ENCODE measurements around the gene TTLL7.

TTLL7 gene

GRCh38 chr1:83959824-83960498 is 39.0 kb downstream of the TTLL7 start:
- DNase-seq (ENCODE audit: insufficient read length, low spot score) (no peak), FAIRE-seq (peak; percentile 87)
- no peak for TF ChIP-seq CTCF (IDR thresholded peaks at IDR 0.05; ENCODE audit: insufficient read depth, missing control alignments)

GRCh38 chr1:83958704-83959103 is 40.2 kb downstream of the TTLL7 start:
- no peak for TF ChIP-seq CTCF (IDR thresholded peaks at IDR 0.05; ENCODE audit: insufficient read depth, missing control alignments)
- FAIRE-seq (no peak), DNase-seq (ENCODE audit: insufficient read length, low spot score) (no peak)

- peak; percentile 13 for DNase-seq (ENCODE audit: insufficient read length, low spot score)
- peak; percentile 75 for FAIRE-seq
- no peak for TF ChIP-seq CTCF (IDR thresholded peaks at IDR 0.05; ENCODE audit: insufficient read depth, missing control alignments)
Measured at GRCh38 chr1:83954166-83954823, 44.6 kb downstream of the TTLL7 start.

GRCh38 chr1:83950106-83950661 is 48.7 kb downstream of the TTLL7 start:
- DNase-seq (ENCODE audit: insufficient read length, low spot score), result no peak
- no peak for FAIRE-seq
- TF ChIP-seq CTCF (IDR thresholded peaks at IDR 0.05; ENCODE audit: insufficient read depth, missing control alignments), result no peak

- DNase-seq (ENCODE audit: insufficient read length, low spot score) (no peak), FAIRE-seq (no peak)
- no peak for TF ChIP-seq CTCF (IDR thresholded peaks at IDR 0.05; ENCODE audit: insufficient read depth, missing control alignments)
Measured at GRCh38 chr1:83942914-83943313, 56.0 kb downstream of the TTLL7 start.

GRCh38 chr1:83934550-83934949 is 64.4 kb downstream of the TTLL7 start:
- DNase-seq (ENCODE audit: insufficient read length, low spot score), result no peak
- peak; percentile 55 for FAIRE-seq

More at GRCh38 chr1:83934550-83934949, 64.4 kb downstream of the TTLL7 start:
- no peak for TF ChIP-seq CTCF (IDR thresholded peaks at IDR 0.05; ENCODE audit: insufficient read depth, missing control alignments)
